GM04504 (cell line): ENCODE data around the gene MIA.
"Not testable (repeated sequence)": the region's sequence is repeated elsewhere in the genome, so short reads cannot be mapped to it uniquely, and the experiment has no call there.

Experiments used
- DNase-seq: peaks from one replicate; pipeline ENCODE4 v3.0.0-alpha.2; 2012; ENCODE audit warnings: low read depth

Gene MIA

DNA sequence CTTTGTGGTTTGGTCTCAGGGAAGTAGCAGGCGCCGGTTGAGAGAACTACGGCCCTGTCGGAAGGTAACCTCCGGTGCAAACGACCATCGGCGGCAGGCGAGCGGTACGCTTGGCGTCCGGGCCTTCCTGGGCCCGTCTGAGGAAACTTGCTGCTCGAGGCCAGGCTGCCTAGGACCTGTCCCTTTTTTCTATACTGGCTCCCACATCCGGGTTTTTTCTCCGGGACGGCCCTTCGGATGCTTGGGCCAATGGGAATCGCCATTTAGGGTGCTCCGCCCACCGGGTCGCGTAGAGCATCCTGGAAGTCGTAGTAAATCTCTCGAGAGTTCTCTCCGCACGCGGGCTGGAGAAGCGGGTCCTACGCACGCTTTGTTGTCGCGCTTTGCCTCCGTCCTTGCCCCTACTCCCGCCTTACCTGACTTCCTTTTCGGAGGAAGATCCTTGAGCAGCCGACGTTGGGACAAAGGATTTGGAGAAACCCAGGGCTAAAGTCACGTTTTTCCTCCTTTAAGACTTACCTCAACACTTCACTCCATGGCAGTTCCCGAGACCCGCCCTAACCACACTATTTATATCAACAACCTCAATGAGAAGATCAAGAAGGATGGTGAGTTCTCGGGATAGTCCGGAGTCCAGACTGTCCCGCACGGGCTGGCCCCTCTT, 24.3 kb upstream of the MIA start, which contains the start of gene SNRPA:
Gene SNRPA, plus strand, starts transcription at position 330 of the 664 bp plus-strand sequence. Its CDS starts 206 bp downstream, at position 536.
- peak; percentile 96 for DNase-seq

DNA sequence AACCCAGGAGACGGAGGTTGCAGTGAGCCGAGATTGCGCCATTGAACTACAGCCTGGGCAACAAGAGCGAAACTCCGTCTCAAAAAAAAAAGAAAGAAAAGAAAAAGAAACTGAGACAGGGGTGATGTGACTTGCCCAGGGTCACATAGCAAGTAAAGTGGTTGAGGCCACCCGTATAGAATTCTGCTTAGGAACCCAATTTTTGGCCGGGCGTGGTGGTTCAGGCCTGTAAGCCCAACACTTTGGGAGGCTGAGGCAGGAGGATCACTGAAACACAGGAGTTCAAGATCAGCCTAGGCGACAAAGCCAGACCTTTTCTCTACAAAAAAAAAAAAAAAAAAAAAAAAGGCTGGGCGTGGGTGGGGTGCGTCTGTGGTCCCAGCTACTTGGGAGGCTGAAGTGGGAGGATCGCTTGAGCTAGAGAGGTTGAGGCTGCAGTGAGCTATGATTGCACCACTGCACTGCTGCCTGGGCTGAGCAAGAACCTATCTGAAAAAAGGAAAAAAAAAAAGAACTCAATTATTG, 23.0 kb upstream of the MIA start:
- DNase-seq: no peak

GRCh38 chr19:40754611-40755247, 20.6 kb upstream of the MIA start:
- no peak for DNase-seq

GRCh38 chr19:40755248-40755624, 20.1 kb upstream of the MIA start:
- no peak for DNase-seq

GRCh38 chr19:40755791-40756190, 19.5 kb upstream of the MIA start:
- no peak for DNase-seq

GRCh38 chr19:40756502-40757110, 18.7 kb upstream of the MIA start:
- DNase-seq: no peak

DNA sequence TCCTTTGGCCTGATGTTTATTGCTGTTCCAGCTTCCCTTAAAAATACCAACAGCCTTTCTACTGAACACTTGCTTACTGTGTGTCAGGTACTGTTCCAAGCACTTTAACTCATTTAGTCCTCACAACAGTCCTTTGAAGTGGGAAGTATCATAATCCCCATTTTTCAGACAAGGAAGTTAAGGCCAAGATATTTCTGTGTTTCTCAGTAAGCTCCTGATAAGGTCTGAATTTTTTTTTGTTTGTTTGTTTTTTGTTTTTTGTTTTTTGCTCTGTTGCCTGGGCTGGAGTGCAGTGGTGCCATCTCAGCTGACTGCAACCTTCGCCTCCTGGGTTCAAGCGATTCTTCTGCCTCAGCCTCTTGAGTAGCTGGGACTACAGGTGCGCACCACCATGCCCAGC, 16.8 kb upstream of the MIA start:
- DNase-seq: no peak

GRCh38 chr19:40759352-40759751, 16.0 kb upstream of the MIA start:
- DNase-seq: no peak

DNA sequence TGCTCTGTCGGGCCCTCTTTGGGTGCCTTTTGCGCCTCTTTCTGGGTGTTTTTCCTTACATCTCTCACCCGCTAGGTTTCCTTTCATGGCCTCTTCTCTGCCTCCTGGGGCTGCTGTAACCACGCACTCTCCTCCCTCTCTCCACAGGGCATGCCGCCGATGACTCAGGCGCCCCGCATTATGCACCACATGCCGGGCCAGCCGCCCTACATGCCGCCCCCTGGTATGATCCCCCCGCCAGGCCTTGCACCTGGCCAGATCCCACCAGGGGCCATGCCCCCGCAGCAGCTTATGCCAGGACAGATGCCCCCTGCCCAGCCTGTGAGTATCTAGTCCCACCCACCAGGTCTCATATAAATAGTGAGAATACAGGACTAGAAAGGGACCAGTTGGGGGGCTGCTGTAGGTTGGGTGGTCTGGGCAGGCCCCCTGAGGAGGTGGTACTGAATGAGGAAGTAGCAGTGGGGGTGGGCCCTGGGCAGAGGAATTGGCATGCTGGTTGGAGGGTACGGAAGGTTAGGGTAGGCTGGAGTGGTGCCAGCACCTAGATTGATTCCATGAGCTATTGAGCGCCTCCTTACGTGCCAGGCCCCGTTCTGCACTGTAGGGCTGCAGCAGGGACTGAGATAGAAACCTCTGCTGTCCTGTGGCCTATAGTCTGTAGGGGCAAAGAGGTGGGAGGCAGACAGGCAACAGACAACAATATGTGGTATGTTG, 12.4 kb upstream of the MIA start:
- no peak for DNase-seq

GRCh38 chr19:40763526-40763925, 11.8 kb upstream of the MIA start:
- DNase-seq: no peak

DNA sequence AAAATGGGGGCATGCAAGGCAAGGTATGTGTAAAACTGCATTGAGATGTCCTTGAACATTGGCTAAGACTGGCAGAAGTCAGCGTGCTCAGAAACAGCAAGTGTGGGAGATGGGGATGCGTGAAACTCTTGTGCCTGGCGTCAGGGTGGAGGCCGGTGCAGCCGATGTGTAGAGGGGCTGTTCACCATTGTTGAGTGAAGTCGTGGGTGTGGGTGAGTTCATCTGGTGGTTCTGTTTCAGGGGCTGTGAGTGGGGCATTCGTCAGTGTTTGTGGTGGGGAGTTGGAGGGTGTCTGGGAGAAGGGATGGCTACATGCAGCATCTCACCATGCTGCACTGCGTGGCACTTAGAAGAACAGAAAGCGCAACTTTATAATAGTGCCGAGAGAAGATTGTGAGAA, 11.4 kb upstream of the MIA start:
- no peak for DNase-seq

DNA sequence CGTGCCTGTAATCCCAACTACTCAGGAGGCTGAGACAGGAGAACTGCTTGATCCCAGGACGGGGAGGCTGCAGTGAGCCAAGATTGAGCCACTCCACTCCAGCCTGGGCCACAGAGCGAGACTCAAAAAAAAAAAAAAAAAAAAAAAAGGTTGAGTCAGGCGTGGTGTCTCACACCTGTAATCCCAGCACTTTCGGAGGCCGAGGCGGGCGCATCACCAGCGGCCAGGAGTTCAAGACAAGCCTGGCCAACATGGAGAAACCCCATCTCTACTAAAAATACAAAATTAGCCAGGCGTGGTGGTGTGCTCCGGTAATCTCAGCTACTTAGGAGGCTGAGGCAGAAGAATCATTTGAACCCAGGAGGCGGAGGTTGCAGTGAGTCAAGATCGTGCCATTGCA, 8.9 kb upstream of the MIA start:
- not testable (repeated sequence) for DNase-seq

GRCh38 chr19:40768869-40769268, 6.5 kb upstream of the MIA start:
- no peak for DNase-seq

DNA sequence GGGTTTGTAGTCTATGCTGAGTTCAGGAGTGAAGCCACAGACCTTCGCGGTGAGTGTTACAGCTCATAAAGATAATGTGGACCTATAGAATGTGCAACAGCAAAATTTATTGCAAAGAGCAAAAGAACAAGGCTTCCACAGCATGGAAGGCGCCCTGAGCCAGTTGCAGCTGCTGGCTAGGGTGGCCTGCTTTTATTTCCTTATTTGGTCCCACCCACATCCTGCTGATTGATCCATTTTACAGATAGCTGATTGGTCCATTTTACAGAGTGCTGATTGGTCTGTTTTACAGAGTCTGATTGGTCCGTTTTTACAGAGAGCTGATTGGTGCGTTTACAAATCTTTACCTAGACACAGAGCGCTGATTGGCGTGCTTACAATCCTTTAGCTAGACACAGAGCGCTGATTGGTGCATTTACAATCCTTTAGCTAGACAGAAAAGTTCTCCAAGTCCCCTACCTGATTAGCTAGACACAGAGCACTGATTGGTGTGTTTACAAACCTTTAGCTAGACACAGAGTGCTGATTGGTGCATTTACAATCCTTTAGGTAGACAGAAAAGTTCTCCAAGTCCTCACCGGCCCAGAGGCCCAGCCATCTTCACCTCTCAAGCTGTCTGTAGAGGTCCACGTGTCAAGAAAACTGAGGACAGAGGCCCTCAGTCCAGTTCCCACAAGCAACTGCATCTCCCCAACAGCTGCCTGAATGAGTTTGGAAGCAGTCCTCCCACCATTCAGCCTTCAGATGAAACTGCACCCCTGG, 4.0 kb upstream of the MIA start:
- not testable (repeated sequence) for DNase-seq

- no peak for DNase-seq
These were observed 306 bp downstream of the MIA start for GRCh38 chr19:40775632-40776022.

- DNase-seq: no peak
These were observed 1.0 kb downstream of the MIA start for GRCh38 chr19:40776364-40776763.

GRCh38 chr19:40776932-40777644, 1.8 kb downstream of the MIA start:
- peak; percentile 85 for DNase-seq

GRCh38 chr19:40777645-40777936, 2.3 kb downstream of the MIA start:
- DNase-seq: no peak

DNA sequence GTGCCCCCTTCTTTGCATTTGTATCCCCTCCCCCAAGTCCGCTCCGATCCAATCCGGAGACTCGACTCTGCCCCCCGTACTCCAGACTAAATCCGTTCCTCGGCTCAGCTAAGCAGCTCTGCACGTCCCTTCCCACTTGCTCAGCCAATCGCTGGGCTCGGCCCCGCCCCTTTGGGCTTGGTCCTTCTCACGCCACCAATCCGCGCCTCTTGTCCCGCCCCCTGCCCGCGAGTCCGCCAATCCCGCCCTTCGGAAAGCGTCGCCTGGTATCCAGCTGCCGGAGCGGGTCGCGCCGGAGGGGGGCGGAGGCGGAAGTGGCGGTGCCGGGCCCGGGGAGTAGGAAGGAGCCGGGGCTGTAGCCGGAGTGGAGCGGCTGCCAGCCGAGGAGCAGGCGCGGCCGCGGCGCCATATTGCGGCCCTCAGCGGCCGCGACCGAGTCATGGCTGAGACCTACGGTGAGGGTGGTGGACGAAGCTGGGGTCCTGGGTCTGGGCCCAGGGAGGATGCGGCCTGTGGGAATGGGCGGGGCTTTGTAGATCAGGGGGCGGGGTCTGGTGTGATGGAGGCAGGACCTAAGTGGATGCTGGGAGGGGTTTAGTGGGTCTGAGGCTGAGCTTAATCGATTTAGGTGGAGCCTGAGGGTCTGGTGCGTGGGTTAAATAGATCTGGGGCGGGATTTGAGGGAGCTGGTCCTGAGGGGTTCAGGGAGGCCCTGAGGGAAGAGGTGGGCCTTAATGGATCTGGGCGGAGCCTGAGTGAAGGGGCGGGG, 2.8 kb downstream of the MIA start, which contains the start of gene RAB4B:
Gene RAB4B, plus strand, starts transcription at position 311 of the 769 bp plus-strand sequence. Its CDS starts 129 bp downstream, at position 440.
- peak; percentile 99 for DNase-seq

DNA sequence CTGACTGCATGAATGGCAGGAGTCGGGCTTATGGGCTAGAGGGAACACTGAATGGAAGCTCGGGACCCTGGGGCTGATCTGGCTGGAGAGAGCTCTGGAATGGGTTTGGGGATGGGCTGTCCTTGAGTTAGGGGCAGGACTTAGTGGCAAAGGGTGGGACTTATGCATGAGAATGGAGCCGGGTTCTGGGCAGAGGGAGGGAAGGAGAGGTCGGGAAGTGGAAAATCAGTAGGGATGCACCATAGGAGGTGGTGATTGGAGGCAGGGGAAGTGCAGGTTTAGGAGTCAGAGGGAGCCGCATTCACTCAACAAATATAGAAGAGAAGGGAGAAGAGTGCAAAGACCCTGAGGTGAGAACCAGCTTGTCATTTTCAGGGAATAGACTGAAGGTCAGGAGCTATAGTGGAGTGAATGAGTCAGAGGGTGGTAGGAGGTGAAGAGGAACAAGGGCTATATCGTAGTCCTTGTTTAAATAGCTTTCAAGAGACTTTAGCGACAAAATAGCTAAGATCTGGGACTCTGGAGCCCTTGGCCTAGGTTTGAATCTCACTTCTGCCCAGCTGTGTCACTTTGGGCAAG, 3.5 kb downstream of the MIA start:
- no peak for DNase-seq
